Measurements from ENCODE around the gene ARID3B.

- no peak for TF ChIP-seq ZNF747 (CRISPR knock-in tag; IDR thresholded peaks at IDR 0.05; ENCODE audit: borderline replicate concordance)
- no peak for TF ChIP-seq HOMEZ (CRISPR knock-in tag; IDR thresholded peaks at IDR 0.05; ENCODE audit: low read depth)
Measured at GRCh38 chr15:74531144-74531811, 9.7 kb upstream of the ARID3B start.

Measured in HepG2 (cell line).